Activated CD4-positive, alpha-beta memory T cell treated with anti-CD3 and anti-CD28 coated beads for 36 hours (primary cell): ENCODE measurements around the gene CELF5. TPM values are rescaled to one million over a fixed set of nuclear protein-coding genes. Genes with fewer than 3 reads are reported as not detected.
A peak's percentile ranks its signal among the peaks of the same experiment; 100 is the strongest.
"Not testable (repeated sequence)": the region's sequence is repeated elsewhere in the genome, so short reads cannot be mapped to it uniquely, and the experiment has no call there.

Source experiments
- CTCF ChIA-PET: fragments of 350-600 bp; sonication (Branson Sonifier 250); formaldehyde crosslinking; loops from one replicate; lab custom pipeline; 2021; ENCODE audit warnings: antibody characterized with exemption, inconsistent platforms; lab: Charles Lee
- POLR2A ChIA-PET: fragments of 350-600 bp; sonication (Branson Sonifier 250); formaldehyde crosslinking; loops from one replicate; lab custom pipeline; 2021; ENCODE audit warnings: antibody characterized with exemption; lab: Charles Lee
- DNase-seq: peaks from one replicate; pipeline ENCODE4 v3.0.0-alpha.2; 2020
- H3K27ac Mint-ChIP-seq: one replicate; pipeline ENCODE4 v1.8.0; 2021; ENCODE audit warnings: mixed read lengths
- H3K27me3 Mint-ChIP-seq: one replicate; pipeline ENCODE4 v1.8.0; 2021; ENCODE audit warnings: mixed read lengths
- H3K36me3 Mint-ChIP-seq: one replicate; pipeline ENCODE4 v1.8.0; 2021; ENCODE audit warnings: mixed read lengths
- H3K4me1 Mint-ChIP-seq: one replicate; pipeline ENCODE4 v1.8.0; 2021; ENCODE audit warnings: low read depth, mixed read lengths
- H3K4me3 Mint-ChIP-seq: one replicate; pipeline ENCODE4 v1.8.0; 2021; ENCODE audit warnings: mild to moderate bottlenecking, mixed read lengths
- H3K9me3 Mint-ChIP-seq: one replicate; pipeline ENCODE4 v1.8.0; 2021; ENCODE audit warnings: mixed read lengths
- intact Hi-C: fragments of 100-400 bp; cut with micrococcal nuclease; formaldehyde crosslinking; loops from one replicate; pipeline ENCODE4 v1.15.1; 2023
- total RNA-seq, 2 experiments: library from RNA; stranded (reverse); gene quantifications; one replicate each; pipeline ENCODE4 v1.2.3, GENCODE V29; 2021

Gene CELF5
- total RNA-seq, 2 experiments from 2014 or later = 0.14 TPM; not detected in 1

- intact Hi-C loops, H3K9me3 Mint-ChIP-seq, H3K4me1 Mint-ChIP-seq, H3K4me3 Mint-ChIP-seq, POLR2A ChIA-PET, H3K36me3 Mint-ChIP-seq, H3K27ac Mint-ChIP-seq, DNase-seq: not testable (repeated sequence)
- CTCF ChIA-PET = interaction anchor here (0.7 kb wide), 1 partner anchor 43 kb away, joined by 3 read pairs; no protein-coding TSS in a partner anchor
- peaks cover 10% of the 10 kb centered on the region for H3K27me3 Mint-ChIP-seq
These were observed 2.9 kb upstream of the CELF5 start for GRCh38 chr19:3221576-3221975.

GRCh38 chr19:3222709-3223108 lies 1.8 kb upstream of the CELF5 start:
- Mint-ChIP-seq H3K9me3 (no peaks in the 10 kb centered on the region), H3K36me3 (no peaks in the 10 kb centered on the region), H3K4me3 (no peak overlapping the region), H3K4me1 (no peaks in the 10 kb centered on the region), H3K27ac (no peak overlapping the region), H3K27me3 (peaks cover 18% of the 10 kb centered on the region)
- POLR2A ChIA-PET = no interaction called here
- CTCF ChIA-PET = interaction anchor here (1.3 kb wide), 1 partner anchor 59 kb away, joined by 3 read pairs; no protein-coding TSS in a partner anchor
- DNase-seq = no peak
- intact Hi-C loops = no loop called here

- Mint-ChIP-seq H3K27ac (no peak overlapping the region), H3K27me3 (peaks cover 29% of the 10 kb centered on the region), H3K4me3 (no peak overlapping the region), H3K9me3 (no peaks in the 10 kb centered on the region), H3K36me3 (no peaks in the 10 kb centered on the region), H3K4me1 (no peaks in the 10 kb centered on the region)
- no peak for DNase-seq
- intact Hi-C loops = no loop called here
- ChIA-PET POLR2A (no interaction called here), CTCF (interaction anchor here (0.7 to 1.4 kb wide), 6 partner anchors 8 to 127 kb away, joined by 3 to 10 read pairs (median 4); no protein-coding TSS in a partner anchor)
These were observed 666 bp downstream of the CELF5 start for GRCh38 chr19:3225169-3225485.

GRCh38 chr19:3225677-3226093 lies 1.2 kb downstream of the CELF5 start:
- no peak for DNase-seq
- H3K36me3 Mint-ChIP-seq = no peaks in the 10 kb centered on the region
- no peak overlapping the region for H3K27ac Mint-ChIP-seq
- peaks cover 29% of the 10 kb centered on the region for H3K27me3 Mint-ChIP-seq
- intact Hi-C loops = no loop called here
- no peaks in the 10 kb centered on the region for H3K9me3 Mint-ChIP-seq
- ChIA-PET POLR2A (no interaction called here), CTCF (interaction anchor here (1.0 to 1.4 kb wide), 2 partner anchors 8 to 127 kb away, joined by 3 to 4 read pairs; no protein-coding TSS in a partner anchor)
- H3K4me1 Mint-ChIP-seq = no peaks in the 10 kb centered on the region
- no peak overlapping the region for H3K4me3 Mint-ChIP-seq

- Mint-ChIP-seq H3K36me3 (no peaks in the 10 kb centered on the region), H3K4me3 (no peak overlapping the region), H3K9me3 (no peaks in the 10 kb centered on the region), H3K4me1 (no peaks in the 10 kb centered on the region), H3K27ac (no peak overlapping the region), H3K27me3 (peaks cover 29% of the 10 kb centered on the region)
- DNase-seq = no peak
- ChIA-PET POLR2A (no interaction called here), CTCF (no interaction called here)
- intact Hi-C loops = no loop called here
These were observed 2.7 kb downstream of the CELF5 start for GRCh38 chr19:3227054-3227626.

- no peak overlapping the region for H3K27ac Mint-ChIP-seq
- ChIA-PET CTCF (interaction anchor here (0.7 to 1.8 kb wide), 2 partner anchors 19 to 278 kb away, joined by 4 read pairs; no protein-coding TSS in a partner anchor), POLR2A (no interaction called here)
- H3K9me3 Mint-ChIP-seq = no peaks in the 10 kb centered on the region
- DNase-seq = no peak
- no peak overlapping the region for H3K4me3 Mint-ChIP-seq
- H3K36me3 Mint-ChIP-seq = no peaks in the 10 kb centered on the region
- no peaks in the 10 kb centered on the region for H3K4me1 Mint-ChIP-seq
- intact Hi-C loops = no loop called here
- peaks cover 34% of the 10 kb centered on the region for H3K27me3 Mint-ChIP-seq
These were observed 4.9 kb downstream of the CELF5 start for GRCh38 chr19:3229346-3229743.

GRCh38 chr19:3229888-3230496 lies 5.5 kb downstream of the CELF5 start:
- H3K4me3 Mint-ChIP-seq = no peak overlapping the region
- POLR2A ChIA-PET = no interaction called here
- CTCF ChIA-PET = interaction anchor here (0.9 to 1.8 kb wide), 3 partner anchors 18 to 21 kb away, joined by 4 to 6 read pairs (median 5); no protein-coding TSS in a partner anchor

GRCh38 chr19:3231288-3231687 lies 6.8 kb downstream of the CELF5 start:
- Mint-ChIP-seq H3K27ac (no peak overlapping the region), H3K9me3 (no peaks in the 10 kb centered on the region), H3K36me3 (no peaks in the 10 kb centered on the region), H3K27me3 (peaks cover 37% of the 10 kb centered on the region), H3K4me3 (no peak overlapping the region), H3K4me1 (no peaks in the 10 kb centered on the region)
- ChIA-PET CTCF (interaction anchor here (0.9 kb wide), 1 partner anchor 20 kb away, joined by 5 read pairs; no protein-coding TSS in a partner anchor), POLR2A (no interaction called here)
- intact Hi-C loops = no loop called here
- DNase-seq = no peak

More at GRCh38 chr19:3229888-3230496, 5.5 kb downstream of the CELF5 start:
- Mint-ChIP-seq H3K27ac (no peak overlapping the region), H3K9me3 (no peaks in the 10 kb centered on the region), H3K4me1 (no peaks in the 10 kb centered on the region), H3K27me3 (peaks cover 38% of the 10 kb centered on the region), H3K36me3 (no peaks in the 10 kb centered on the region)
- DNase-seq = no peak
- intact Hi-C loops = no loop called here

GRCh38 chr19:3233116-3233515 lies 8.7 kb downstream of the CELF5 start:
- no peak overlapping the region for H3K4me3 Mint-ChIP-seq
- no peaks in the 10 kb centered on the region for H3K9me3 Mint-ChIP-seq
- no peaks in the 10 kb centered on the region for H3K4me1 Mint-ChIP-seq
- intact Hi-C loops = no loop called here
- DNase-seq = no peak
- ChIA-PET CTCF (interaction anchor here (1.4 kb wide), 1 partner anchor 8 kb away, joined by 4 read pairs; the partner anchor contains the start of gene CELF5), POLR2A (no interaction called here)
- H3K27me3 Mint-ChIP-seq = peaks cover 25% of the 10 kb centered on the region
- no peak overlapping the region for H3K27ac Mint-ChIP-seq
- no peaks in the 10 kb centered on the region for H3K36me3 Mint-ChIP-seq

GRCh38 chr19:3233831-3234230 lies 9.4 kb downstream of the CELF5 start:
- no peak overlapping the region for H3K27ac Mint-ChIP-seq
- intact Hi-C loops = no loop called here
- no peak overlapping the region for H3K4me3 Mint-ChIP-seq
- no peaks in the 10 kb centered on the region for H3K9me3 Mint-ChIP-seq
- no peaks in the 10 kb centered on the region for H3K4me1 Mint-ChIP-seq
- ChIA-PET CTCF (interaction anchor here (1.4 kb wide), 1 partner anchor 9 kb away, joined by 4 read pairs; the partner anchor contains the start of gene CELF5), POLR2A (no interaction called here)
- no peaks in the 10 kb centered on the region for H3K36me3 Mint-ChIP-seq
- peaks cover 24% of the 10 kb centered on the region for H3K27me3 Mint-ChIP-seq
- DNase-seq = no peak

GRCh38 chr19:3234800-3235199 lies 10.3 kb downstream of the CELF5 start:
- DNase-seq = peak; percentile 50
- POLR2A ChIA-PET = no interaction called here

GRCh38 chr19:3235604-3236003 lies 11.1 kb downstream of the CELF5 start:
- CTCF ChIA-PET, DNase-seq, intact Hi-C loops, H3K36me3 Mint-ChIP-seq, H3K9me3 Mint-ChIP-seq, H3K4me1 Mint-ChIP-seq, H3K27ac Mint-ChIP-seq, POLR2A ChIA-PET, H3K4me3 Mint-ChIP-seq: not testable (repeated sequence)
- H3K27me3 Mint-ChIP-seq = peaks cover 16% of the 10 kb centered on the region

More at GRCh38 chr19:3234800-3235199, 10.3 kb downstream of the CELF5 start:
- no peaks in the 10 kb centered on the region for H3K36me3 Mint-ChIP-seq
- H3K27ac Mint-ChIP-seq = no peak overlapping the region
- CTCF ChIA-PET = no interaction called here
- peaks cover 16% of the 10 kb centered on the region for H3K27me3 Mint-ChIP-seq
- H3K4me3 Mint-ChIP-seq = no peak overlapping the region
- H3K9me3 Mint-ChIP-seq = no peaks in the 10 kb centered on the region
- intact Hi-C loops = no loop called here
- no peaks in the 10 kb centered on the region for H3K4me1 Mint-ChIP-seq
